Neuronal stem cell (in vitro differentiated cells): ENCODE data around the gene LLGL2.

ENCODE experiments used
- DNase-seq: peaks from one replicate; pipeline ENCODE4 v3.0.0-alpha.2; 2013; ENCODE audit warnings: low spot score
- H2AFZ ChIP-seq: one replicate; pipeline ENCODE4 v1.6.1; 2013; ENCODE audit warnings: mild to moderate bottlenecking, low read length, inconsistent platforms
- H2AK5ac ChIP-seq: 2 replicates; pipeline ENCODE4 v1.6.1; 2013; ENCODE audit warnings: low read depth, mild to moderate bottlenecking, inconsistent platforms, low read length, moderate library complexity, mixed read lengths
- H2BK120ac ChIP-seq: 2 replicates; pipeline ENCODE4 v1.6.1; 2013; ENCODE audit warnings: low read depth, mild to moderate bottlenecking, inconsistent platforms, low read length, moderate library complexity, mixed read lengths
- H2BK12ac ChIP-seq: one replicate; pipeline ENCODE4 v1.6.1; 2013; ENCODE audit warnings: low read length, inconsistent platforms
- H2BK15ac ChIP-seq: 2 replicates; pipeline ENCODE4 v1.6.1; 2013; ENCODE audit warnings: mild to moderate bottlenecking, low read length, inconsistent platforms, mixed read lengths
- H2BK5ac ChIP-seq: one replicate; pipeline ENCODE4 v1.6.1; 2013; ENCODE audit warnings: inconsistent platforms, mild to moderate bottlenecking, low read length, moderate library complexity
- H3K14ac ChIP-seq: one replicate; pipeline ENCODE4 v1.6.1; 2013; ENCODE audit warnings: low read length, inconsistent platforms
- H3K18ac ChIP-seq: 2 replicates; pipeline ENCODE4 v1.6.1; 2013; ENCODE audit warnings: low read length, inconsistent platforms
- H3K23ac ChIP-seq: 2 replicates; pipeline ENCODE4 v1.6.1; 2013; ENCODE audit warnings: low read depth, mild to moderate bottlenecking, mixed read lengths, low read length, inconsistent platforms; ENCODE audit not compliant: poor library complexity
- H3K27ac ChIP-seq: replicated peaks from 3 replicates; pipeline ENCODE4 v1.5.1; 2013; ENCODE audit warnings: low read length, inconsistent platforms
- H3K27me3 ChIP-seq, 3 experiments: 2 replicates each; pipeline ENCODE4 v1.6.1; 2013; ENCODE audit warnings: low read length in 3 of 3, mild to moderate bottlenecking in 2 of 3, inconsistent platforms in 1 of 3, low read depth in 1 of 3, mixed read lengths in 1 of 3, moderate library complexity in 1 of 3; ENCODE audit not compliant: control insufficient read depth in 3 of 3, insufficient read depth in 3 of 3
- H3K36me3 ChIP-seq, 2 donors: replicated peaks in 1 of 2; 2 replicates each; pipeline ENCODE4 v1.6.1; 2013; ENCODE audit warnings: low read length in 2 of 2; ENCODE audit not compliant: control insufficient read depth in 2 of 2, insufficient read depth in 2 of 2
- H3K4ac ChIP-seq: 2 replicates; pipeline ENCODE4 v1.6.1; 2013; ENCODE audit warnings: inconsistent platforms, mild to moderate bottlenecking, low read length, moderate library complexity
- H3K4me1 ChIP-seq, 2 donors: 1 replicate in 1 of 2; 2 replicates in 1 of 2; pipeline ENCODE4 v1.6.1; 2013; ENCODE audit warnings: low read length in 2 of 2, low read depth in 1 of 2; ENCODE audit not compliant: control insufficient read depth in 2 of 2, insufficient read depth in 1 of 2
- H3K4me2 ChIP-seq: one replicate; pipeline ENCODE4 v1.6.1; 2013; ENCODE audit warnings: mild to moderate bottlenecking, low read length, inconsistent platforms; ENCODE audit not compliant: insufficient read depth, poor library complexity, severe bottlenecking
- H3K4me3 ChIP-seq, 2 donors: 2 replicates each; pipeline ENCODE4 v1.5.1; 2013; ENCODE audit warnings: low read length in 2 of 2, mild to moderate bottlenecking in 2 of 2, inconsistent platforms in 1 of 2, moderate library complexity in 1 of 2
- H3K79me1 ChIP-seq: one replicate; pipeline ENCODE4 v1.6.1; 2013; ENCODE audit warnings: low read depth, mild to moderate bottlenecking, inconsistent platforms, low read length, moderate library complexity
- H3K9ac ChIP-seq: one replicate; pipeline ENCODE4 v1.6.1; 2013; ENCODE audit warnings: mild to moderate bottlenecking, low read depth, low read length, inconsistent platforms; ENCODE audit not compliant: poor library complexity
- H3K9me3 ChIP-seq, 2 donors: replicated peaks in 1 of 2; 2 replicates each; pipeline versions ENCODE3 to v1.6.1; 2013; ENCODE audit warnings: low read length in 2 of 2, mild to moderate bottlenecking in 2 of 2, inconsistent platforms in 1 of 2, low read depth in 1 of 2, mixed read lengths in 1 of 2, moderate library complexity in 1 of 2; ENCODE audit not compliant: control insufficient read depth in 2 of 2, insufficient read depth in 1 of 2
- H4K8ac ChIP-seq: one replicate; pipeline ENCODE4 v1.6.1; 2013; ENCODE audit warnings: low read depth, mild to moderate bottlenecking, inconsistent platforms, low read length, moderate library complexity
- H4K91ac ChIP-seq: one replicate; pipeline ENCODE4 v1.6.1; 2013; ENCODE audit warnings: low read length, low read depth, mild to moderate bottlenecking, inconsistent platforms; ENCODE audit not compliant: poor library complexity
- WGBS, 2 donors: extraction: QIAGEN DNeasy Blood & Tissue Kit; methylation state at CpG; one replicate each; pipeline ENCODE4 v1.1.7; 2013; ENCODE audit warnings: missing lambda C conversion rate in 2 of 2, mixed read lengths in 1 of 2; ENCODE audit not compliant: insufficient read length in 2 of 2, insufficient replicate concordance in 1 of 2; ENCODE audit errors: extremely low coverage in 2 of 2; 5-methylcytosine and 5-hydroxymethylcytosine counted together

LLGL2 gene

GRCh38 chr17:75553295-75554110, 28.0 kb downstream of the LLGL2 start:
- DNase-seq: no peak
- H3K36me3 ChIP-seq: no peaks in the 10 kb centered on the region
- H4K8ac ChIP-seq: no peak overlapping the region
- H3K23ac ChIP-seq: no peak overlapping the region
- peak overlapping the region; percentile 56 for H2BK5ac ChIP-seq
- H4K91ac ChIP-seq: no peak overlapping the region
- peak overlapping the region; percentile 70 for H3K27ac ChIP-seq
- no peak overlapping the region for H2AK5ac ChIP-seq
- H3K4me1 ChIP-seq: peaks cover 10 to 30% of the 10 kb centered on the region in 2 donors
- H3K4ac ChIP-seq: no peak overlapping the region
- H2BK15ac ChIP-seq: no peak overlapping the region
- WGBS, 2 donors: no CpG with 5 or more reads among the region's 8 CpGs
- H3K9ac ChIP-seq: no peak overlapping the region
- H3K79me1 ChIP-seq: peaks cover 4% of the 10 kb centered on the region
- H2BK120ac ChIP-seq: no peak overlapping the region
- H3K9me3 ChIP-seq: no peaks in the 10 kb centered on the region
- peak overlapping the region; percentile 82 for H3K18ac ChIP-seq
- no peak overlapping the region for H2BK12ac ChIP-seq
- H3K14ac ChIP-seq: no peak overlapping the region
- peaks cover 0 to 9% (median 0%) of the 10 kb centered on the region in 3 experiments for H3K27me3 ChIP-seq
- H3K4me2 ChIP-seq: no peak overlapping the region
- no peak overlapping the region for H3K4me3 ChIP-seq
- peak overlapping the region; percentile 83 for H2AFZ ChIP-seq

GRCh38 chr17:75555679-75556153, 30.2 kb downstream of the LLGL2 start:
- Histone ChIP-seq H3K4me3 (no peak overlapping the region), H3K14ac (no peak overlapping the region), H2BK5ac (no peak overlapping the region), H2BK120ac (peak overlapping the region; percentile 81), H3K18ac (peak overlapping the region; percentile 48), H3K9ac (peak overlapping the region; percentile 44), H3K79me1 (peaks cover 5% of the 10 kb centered on the region), H2BK15ac (no peak overlapping the region), H3K4me2 (no peak overlapping the region), H3K4ac (no peak overlapping the region), H2AFZ (peak overlapping the region; percentile 17), H3K27me3 (no peaks in the 10 kb centered on the region), H3K23ac (peak overlapping the region; percentile 89), H3K4me1 (peaks cover 5 to 18% of the 10 kb centered on the region in 2 donors), H3K27ac (no peak overlapping the region), H2AK5ac (no peak overlapping the region), H4K91ac (no peak overlapping the region), H4K8ac (no peak overlapping the region), H3K9me3 (no peaks in the 10 kb centered on the region), H3K36me3 (no peaks in the 10 kb centered on the region), H2BK12ac (peak overlapping the region; percentile 8)
- DNase-seq: no peak
- no CpG with 5 or more reads among the region's 21 CpGs for WGBS, 2 donors

- H3K4me3 ChIP-seq: no peak overlapping the region
- H2AK5ac ChIP-seq: peak overlapping the region; percentile 92
- WGBS, 2 donors: no CpG with 5 or more reads among the region's 15 CpGs
These were observed 31.8 kb downstream of the LLGL2 start for GRCh38 chr17:75557075-75557851.

More at GRCh38 chr17:75557075-75557851, 31.8 kb downstream of the LLGL2 start:
- Histone ChIP-seq H2BK15ac (peak overlapping the region; percentile 92), H3K9me3 (no peaks in the 10 kb centered on the region), H4K91ac (no peak overlapping the region), H3K4me1 (peaks cover 5 to 14% of the 10 kb centered on the region in 2 donors), H2BK5ac (peak overlapping the region; percentile 66), H3K4ac (no peak overlapping the region), H3K9ac (no peak overlapping the region), H3K18ac (peak overlapping the region; percentile 44), H3K4me2 (no peak overlapping the region), H3K27ac (no peak overlapping the region), H3K14ac (peak overlapping the region; percentile 82), H3K27me3 (no peaks in the 10 kb centered on the region), H3K79me1 (peaks cover 5% of the 10 kb centered on the region), H4K8ac (peak overlapping the region; percentile 65), H3K23ac (no peak overlapping the region), H2BK12ac (no peak overlapping the region), H2AFZ (no peak overlapping the region), H2BK120ac (no peak overlapping the region), H3K36me3 (no peaks in the 10 kb centered on the region)
- DNase-seq: no peak
